SK-N-SH treated with all-trans-retinoic acid at 6 μM for 48 hours (cell line): ENCODE results near the gene SMOC2.

Experiments
- ATAC-seq: fragments of 200-7000 bp; cut with Tn5 transposase; 3 replicates; pipeline ENCODE4 v1.9.1; 2020; ENCODE audit warnings: mild to moderate bottlenecking, moderate library complexity
- ARNTL ChIP-seq: fragments of 450-650 bp; formaldehyde crosslinking; IDR thresholded peaks from 2 replicates; pipeline ENCODE4 v1.5.0; 2020; ENCODE audit warnings: low read depth, mild to moderate bottlenecking, moderate library complexity, borderline replicate concordance
- BACH2 ChIP-seq: fragments of 250-450 bp; sonication (Bioruptor Pico); IDR thresholded peaks from 2 replicates; pipeline ENCODE4 v1.9.0; 2021; ENCODE audit warnings: mild to moderate bottlenecking, borderline replicate concordance
- CSDC2 ChIP-seq: fragments of 250-450 bp; sonication (Bioruptor Pico); IDR thresholded peaks from 2 replicates; pipeline ENCODE4 v1.5.0; 2020; ENCODE audit warnings: mild to moderate bottlenecking, moderate library complexity
- CSRNP3 ChIP-seq: fragments of 250-450 bp; sonication (Bioruptor Pico); IDR thresholded peaks from 2 replicates; pipeline ENCODE4 v1.5.1; 2021; ENCODE audit warnings: mild to moderate bottlenecking, moderate library complexity
- ESRRG ChIP-seq: fragments of 250-450 bp; sonication (Bioruptor Pico); IDR thresholded peaks from 2 replicates; pipeline ENCODE4 v1.6.1; 2021; ENCODE audit warnings: mild to moderate bottlenecking
- GLIS3 ChIP-seq: fragments of 250-450 bp; sonication (Bioruptor Pico); IDR thresholded peaks from 2 replicates; pipeline ENCODE4 v1.5.0; 2020; ENCODE audit warnings: mild to moderate bottlenecking, moderate library complexity
- ISL1 ChIP-seq: fragments of 250-450 bp; sonication (Bioruptor Pico); IDR thresholded peaks from 2 replicates; pipeline ENCODE4 v2.1.2; 2022; ENCODE audit warnings: mild to moderate bottlenecking, moderate library complexity
- PATZ1 ChIP-seq: fragments of 250-450 bp; sonication (Bioruptor Pico); IDR thresholded peaks from 2 replicates; pipeline ENCODE4 v1.8.0; 2020; ENCODE audit warnings: mild to moderate bottlenecking, moderate library complexity, borderline replicate concordance
- PPARA ChIP-seq: fragments of 250-450 bp; sonication (Bioruptor Pico); IDR thresholded peaks from 2 replicates; pipeline ENCODE4 v1.5.0; 2020; ENCODE audit warnings: mild to moderate bottlenecking, borderline replicate concordance
- RARB ChIP-seq: fragments of 250-450 bp; sonication (Bioruptor Pico); IDR thresholded peaks from 2 replicates; pipeline ENCODE4 v1.8.0; 2021; ENCODE audit warnings: mild to moderate bottlenecking, moderate library complexity
- SNAI2 ChIP-seq: fragments of 250-450 bp; sonication (Bioruptor Pico); IDR thresholded peaks from 2 replicates; pipeline ENCODE4 v1.5.0; 2020; ENCODE audit warnings: mild to moderate bottlenecking, moderate library complexity
- TCF4 ChIP-seq: fragments of 250-450 bp; sonication (Bioruptor Pico); IDR thresholded peaks from 2 replicates; pipeline ENCODE4 v1.8.0; 2021; ENCODE audit warnings: mild to moderate bottlenecking, moderate library complexity, borderline replicate concordance
- TOX ChIP-seq: fragments of 250-450 bp; sonication (Bioruptor Pico); IDR thresholded peaks from 2 replicates; pipeline ENCODE4 v1.8.0; 2021; ENCODE audit warnings: mild to moderate bottlenecking, moderate library complexity, borderline replicate concordance
- TSHZ2 ChIP-seq: fragments of 250-450 bp; sonication (Bioruptor Pico); IDR thresholded peaks from 2 replicates; pipeline ENCODE4 v1.5.0; 2020; ENCODE audit warnings: mild to moderate bottlenecking, moderate library complexity
- ZC3H10 ChIP-seq: fragments of 250-450 bp; sonication (Bioruptor Pico); IDR thresholded peaks from 2 replicates; pipeline ENCODE4 v1.5.1; 2021; ENCODE audit warnings: mild to moderate bottlenecking, moderate library complexity
- ZFP3 ChIP-seq: fragments of 250-450 bp; sonication (Bioruptor Pico); IDR thresholded peaks from 2 replicates; pipeline ENCODE4 v1.5.0; 2020; ENCODE audit warnings: mild to moderate bottlenecking, moderate library complexity
- ZFP30 ChIP-seq: fragments of 450-650 bp; formaldehyde crosslinking; IDR thresholded peaks from 2 replicates; pipeline ENCODE4 v1.5.0; 2022; ENCODE audit warnings: mild to moderate bottlenecking, moderate library complexity
- ZNF565 ChIP-seq: fragments of 450-650 bp; formaldehyde crosslinking; conservative IDR thresholded peaks from 2 replicates; pipeline ENCODE4 v1.5.0; 2020; ENCODE audit warnings: low read depth, mild to moderate bottlenecking, moderate library complexity
- ZNF70 ChIP-seq: fragments of 450-650 bp; formaldehyde crosslinking; IDR thresholded peaks from 2 replicates; pipeline ENCODE4 v1.5.0; 2020; ENCODE audit warnings: mild to moderate bottlenecking, moderate library complexity
- ZNF8 ChIP-seq: fragments of 450-650 bp; formaldehyde crosslinking; IDR thresholded peaks from 2 replicates; pipeline ENCODE4 v1.5.0; 2020; ENCODE audit warnings: mild to moderate bottlenecking, moderate library complexity
- TF ChIP-seq, protein P1 (sequence below): fragments of 250-450 bp; sonication (Bioruptor Pico); IDR thresholded peaks from 2 replicates; pipeline ENCODE4 v1.8.0; 2021; ENCODE audit warnings: low read depth, mild to moderate bottlenecking, moderate library complexity, borderline replicate concordance
- TF ChIP-seq, protein P2 (sequence below): fragments of 250-450 bp; sonication (Bioruptor Pico); IDR thresholded peaks from 2 replicates; pipeline ENCODE4 v1.5.1; 2020; ENCODE audit warnings: low read depth, mild to moderate bottlenecking, moderate library complexity

The SMOC2 gene

GRCh38 chr6:168518867-168519266 is 77.9 kb downstream of the SMOC2 start (continued):
- TF ChIP-seq, protein P1, sequence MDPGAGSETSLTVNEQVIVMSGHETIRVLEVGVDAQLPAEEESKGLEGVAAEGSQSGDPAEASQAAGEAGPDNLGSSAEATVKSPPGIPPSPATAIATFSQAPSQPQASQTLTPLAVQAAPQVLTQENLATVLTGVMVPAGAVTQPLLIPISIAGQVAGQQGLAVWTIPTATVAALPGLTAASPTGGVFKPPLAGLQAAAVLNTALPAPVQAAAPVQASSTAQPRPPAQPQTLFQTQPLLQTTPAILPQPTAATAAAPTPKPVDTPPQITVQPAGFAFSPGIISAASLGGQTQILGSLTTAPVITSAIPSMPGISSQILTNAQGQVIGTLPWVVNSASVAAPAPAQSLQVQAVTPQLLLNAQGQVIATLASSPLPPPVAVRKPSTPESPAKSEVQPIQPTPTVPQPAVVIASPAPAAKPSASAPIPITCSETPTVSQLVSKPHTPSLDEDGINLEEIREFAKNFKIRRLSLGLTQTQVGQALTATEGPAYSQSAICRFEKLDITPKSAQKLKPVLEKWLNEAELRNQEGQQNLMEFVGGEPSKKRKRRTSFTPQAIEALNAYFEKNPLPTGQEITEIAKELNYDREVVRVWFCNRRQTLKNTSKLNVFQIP (CRISPR knock-in tag): no peak
- TF ChIP-seq CSDC2 (no peak), PPARA (CRISPR knock-in tag) (no peak)
- TF ChIP-seq, all 23 proteins: peak for 0

GRCh38 chr6:168520233-168520632 is 79.2 kb downstream of the SMOC2 start:
- no peak for ATAC-seq
- no peak for TF ChIP-seq RARB
- no peak for TF ChIP-seq ARNTL (CRISPR knock-in tag)
- TF ChIP-seq ZFP3 (CRISPR knock-in tag): no peak
- no peak for TF ChIP-seq ZNF70 (CRISPR knock-in tag)
- TF ChIP-seq ZFP30 (CRISPR knock-in tag): no peak
- no peak for TF ChIP-seq ESRRG
- TF ChIP-seq BACH2 (CRISPR knock-in tag): no peak
- TF ChIP-seq CSRNP3 (CRISPR knock-in tag): no peak
- TF ChIP-seq, protein P1 (CRISPR knock-in tag): no peak
- no peak for TF ChIP-seq ZNF8 (CRISPR knock-in tag)
- no peak for TF ChIP-seq ISL1 (CRISPR knock-in tag)
- TF ChIP-seq TOX: no peak
- TF ChIP-seq ZC3H10 (CRISPR knock-in tag): no peak
- no peak for TF ChIP-seq ZNF565 (CRISPR knock-in tag)
- no peak for TF ChIP-seq GLIS3 (CRISPR knock-in tag)
- no peak for TF ChIP-seq PPARA (CRISPR knock-in tag)
- TF ChIP-seq SNAI2: no peak
- TF ChIP-seq TCF4 (CRISPR knock-in tag): no peak

- no peak for TF ChIP-seq ZNF565 (CRISPR knock-in tag)
- TF ChIP-seq, protein P2, sequence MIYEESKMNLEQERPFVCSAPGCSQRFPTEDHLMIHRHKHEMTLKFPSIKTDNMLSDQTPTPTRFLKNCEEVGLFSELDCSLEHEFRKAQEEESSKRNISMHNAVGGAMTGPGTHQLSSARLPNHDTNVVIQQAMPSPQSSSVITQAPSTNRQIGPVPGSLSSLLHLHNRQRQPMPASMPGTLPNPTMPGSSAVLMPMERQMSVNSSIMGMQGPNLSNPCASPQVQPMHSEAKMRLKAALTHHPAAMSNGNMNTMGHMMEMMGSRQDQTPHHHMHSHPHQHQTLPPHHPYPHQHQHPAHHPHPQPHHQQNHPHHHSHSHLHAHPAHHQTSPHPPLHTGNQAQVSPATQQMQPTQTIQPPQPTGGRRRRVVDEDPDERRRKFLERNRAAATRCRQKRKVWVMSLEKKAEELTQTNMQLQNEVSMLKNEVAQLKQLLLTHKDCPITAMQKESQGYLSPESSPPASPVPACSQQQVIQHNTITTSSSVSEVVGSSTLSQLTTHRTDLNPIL (CRISPR knock-in tag): no peak
- ATAC-seq: no peak
Observed at GRCh38 chr6:168524571-168525001, 83.6 kb downstream of the SMOC2 start.

DNA sequence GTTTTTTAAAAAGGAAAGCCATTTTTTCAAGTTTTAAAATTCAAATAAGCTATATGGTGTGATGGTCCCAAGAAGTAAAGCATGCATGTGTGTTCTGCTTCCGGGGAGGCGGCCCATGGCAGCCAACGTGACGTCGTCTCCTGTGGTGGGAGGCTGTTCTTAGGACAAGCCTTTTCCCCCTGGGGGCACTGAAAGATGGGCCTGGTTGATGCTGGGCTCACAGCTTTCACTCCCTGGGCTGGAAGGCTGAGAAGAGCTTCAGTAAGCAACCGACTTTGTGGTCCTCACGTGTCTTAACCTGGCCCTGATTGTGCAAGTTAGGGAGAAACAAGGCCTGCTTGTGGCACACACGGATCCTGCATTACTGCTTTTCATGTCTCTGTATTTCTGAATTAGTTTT is 84.1 kb downstream of the SMOC2 start:
- ATAC-seq: no peak
- TF ChIP-seq ZC3H10 (CRISPR knock-in tag) (no peak), ZNF70 (CRISPR knock-in tag) (no peak), ESRRG (no peak), GLIS3 (CRISPR knock-in tag) (no peak), PATZ1 (CRISPR knock-in tag) (no peak), TSHZ2 (CRISPR knock-in tag) (no peak), SNAI2 (no peak)
- TF ChIP-seq, all 23 proteins: peak for 0
